NK-92 (cell line): ENCODE data around the gene TMEM43.
"Not testable (repeated sequence)": the region's sequence is repeated elsewhere in the genome, so short reads cannot be mapped to it uniquely, and the experiment has no call there.

Source experiments
- DNase-seq: peaks from one replicate; lab custom pipeline; 2025; ENCODE audit not compliant: unreplicated experiment; lab: John Stamatoyannopoulos, UW

TMEM43 gene

GRCh38 chr3:14124615-14125192 is at the start of gene TMEM43, which contains the start of gene CHCHD4:
TSS of gene TMEM43 (plus strand) at chr3:14125052. CDS start at chr3:14125194, 142 bp downstream.
TSS of gene CHCHD4 (minus strand) at chr3:14124870. CDS start at chr3:14124676, 194 bp downstream.
- peak; percentile 92 for DNase-seq

- not testable (repeated sequence) for DNase-seq
Observed at GRCh38 chr3:14075233-14075632, 49.6 kb upstream of the TMEM43 start.

- no peak for DNase-seq
Observed at GRCh38 chr3:14077310-14077709, 47.5 kb upstream of the TMEM43 start.

- DNase-seq: no peak
Observed at GRCh38 chr3:14082108-14082657, 42.7 kb upstream of the TMEM43 start.

- DNase-seq: not testable (repeated sequence)
Observed at GRCh38 chr3:14087461-14087860, 37.4 kb upstream of the TMEM43 start.

- DNase-seq: not testable (repeated sequence)
Observed at GRCh38 chr3:14091959-14092358, 32.9 kb upstream of the TMEM43 start.

DNA sequence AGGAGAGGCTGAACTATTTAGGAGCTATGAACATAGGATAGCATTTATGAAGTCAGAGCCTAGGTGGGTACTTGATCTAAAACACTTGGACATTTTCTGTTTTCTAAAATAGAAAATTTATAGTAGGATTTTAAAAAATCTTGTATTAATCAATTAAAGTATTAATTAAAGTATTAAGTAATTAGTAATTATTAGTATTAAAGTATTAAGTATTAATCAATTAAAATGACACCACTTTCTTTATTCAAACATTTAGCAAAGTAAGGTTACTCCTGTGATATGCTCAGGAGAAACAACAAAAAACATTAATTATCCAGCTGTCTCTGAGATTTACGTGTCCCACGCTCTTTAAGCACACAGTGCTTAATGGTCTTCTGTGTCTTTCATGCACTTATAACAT is 32.4 kb upstream of the TMEM43 start:
- no peak for DNase-seq

- no peak for DNase-seq
Observed at GRCh38 chr3:14093831-14094230, 31.0 kb upstream of the TMEM43 start.

DNA sequence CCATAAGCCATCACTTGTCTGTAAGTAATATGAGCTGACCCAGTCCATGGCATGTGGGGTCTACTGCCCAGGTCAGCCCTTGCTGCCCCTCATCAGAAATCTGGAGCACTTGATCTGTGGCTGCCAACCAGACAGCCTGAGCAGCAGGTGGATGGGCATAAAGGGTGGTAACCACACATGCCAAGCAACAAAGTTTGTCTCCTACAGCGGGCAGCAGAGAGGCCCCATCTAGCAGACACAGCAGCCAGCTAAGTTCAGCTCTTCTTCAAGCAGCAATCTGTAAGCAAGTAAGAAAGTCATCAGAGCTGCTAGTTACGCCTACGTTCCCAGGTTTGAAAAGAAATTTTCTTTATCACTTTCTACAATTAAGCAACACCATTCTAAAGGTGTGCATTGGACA is 28.1 kb upstream of the TMEM43 start:
- no peak for DNase-seq

GRCh38 chr3:14097616-14098391 is 27.0 kb upstream of the TMEM43 start:
- no peak for DNase-seq

- DNase-seq: not testable (repeated sequence)
Observed at GRCh38 chr3:14109821-14110220, 15.0 kb upstream of the TMEM43 start.

DNA sequence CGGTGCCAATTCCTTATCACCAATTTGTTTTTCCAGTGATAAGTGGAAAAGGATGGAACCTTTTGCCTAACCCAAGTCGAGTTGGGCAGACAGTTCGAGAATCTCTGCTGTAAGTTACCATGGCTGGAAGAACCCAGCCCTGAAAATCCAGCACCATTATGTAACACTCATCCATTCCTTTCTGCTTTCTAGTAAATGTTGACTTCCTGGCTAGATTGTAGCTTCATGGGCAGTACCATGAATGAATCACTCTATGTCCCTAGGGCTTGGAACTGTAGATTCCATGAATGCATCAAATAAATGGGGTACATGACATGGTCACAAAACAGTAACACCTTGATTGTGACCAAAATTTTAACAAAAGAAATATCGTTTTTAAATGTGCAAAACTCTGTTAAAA is 14.2 kb upstream of the TMEM43 start:
- no peak for DNase-seq

DNA sequence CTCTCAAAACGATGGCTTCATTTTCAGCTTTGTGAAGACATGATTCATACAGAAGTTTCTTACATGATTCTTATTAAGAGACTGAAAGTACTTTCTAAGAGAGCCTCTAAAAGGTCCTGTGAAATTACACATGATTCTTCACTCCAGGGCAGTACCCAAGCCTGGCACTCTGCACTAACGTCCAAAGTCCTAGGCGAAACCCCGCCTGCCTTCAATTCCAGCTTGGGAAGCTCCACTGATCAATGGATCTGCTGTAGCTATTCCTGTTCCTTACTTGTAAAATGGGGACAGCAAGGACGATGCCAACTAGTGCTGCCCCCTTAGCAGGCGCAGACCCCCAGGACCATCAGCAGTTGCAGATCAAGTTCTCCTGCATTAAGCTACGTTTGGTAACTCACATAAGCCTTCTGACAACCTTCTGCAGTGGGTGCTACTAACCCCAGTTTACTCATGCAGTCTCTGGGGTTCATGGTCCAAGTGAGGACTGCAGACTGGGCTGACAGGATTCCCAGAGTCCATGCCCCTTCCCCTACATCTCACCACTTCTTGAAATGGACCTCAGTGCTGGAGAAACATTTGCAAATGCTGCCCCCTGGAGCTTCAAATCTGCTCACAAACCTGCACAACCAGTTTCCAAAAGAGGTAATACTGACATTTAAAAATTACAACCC is 10.8 kb upstream of the TMEM43 start:
- no peak for DNase-seq

GRCh38 chr3:14117468-14118399 is 7.1 kb upstream of the TMEM43 start:
- DNase-seq: no peak

DNA sequence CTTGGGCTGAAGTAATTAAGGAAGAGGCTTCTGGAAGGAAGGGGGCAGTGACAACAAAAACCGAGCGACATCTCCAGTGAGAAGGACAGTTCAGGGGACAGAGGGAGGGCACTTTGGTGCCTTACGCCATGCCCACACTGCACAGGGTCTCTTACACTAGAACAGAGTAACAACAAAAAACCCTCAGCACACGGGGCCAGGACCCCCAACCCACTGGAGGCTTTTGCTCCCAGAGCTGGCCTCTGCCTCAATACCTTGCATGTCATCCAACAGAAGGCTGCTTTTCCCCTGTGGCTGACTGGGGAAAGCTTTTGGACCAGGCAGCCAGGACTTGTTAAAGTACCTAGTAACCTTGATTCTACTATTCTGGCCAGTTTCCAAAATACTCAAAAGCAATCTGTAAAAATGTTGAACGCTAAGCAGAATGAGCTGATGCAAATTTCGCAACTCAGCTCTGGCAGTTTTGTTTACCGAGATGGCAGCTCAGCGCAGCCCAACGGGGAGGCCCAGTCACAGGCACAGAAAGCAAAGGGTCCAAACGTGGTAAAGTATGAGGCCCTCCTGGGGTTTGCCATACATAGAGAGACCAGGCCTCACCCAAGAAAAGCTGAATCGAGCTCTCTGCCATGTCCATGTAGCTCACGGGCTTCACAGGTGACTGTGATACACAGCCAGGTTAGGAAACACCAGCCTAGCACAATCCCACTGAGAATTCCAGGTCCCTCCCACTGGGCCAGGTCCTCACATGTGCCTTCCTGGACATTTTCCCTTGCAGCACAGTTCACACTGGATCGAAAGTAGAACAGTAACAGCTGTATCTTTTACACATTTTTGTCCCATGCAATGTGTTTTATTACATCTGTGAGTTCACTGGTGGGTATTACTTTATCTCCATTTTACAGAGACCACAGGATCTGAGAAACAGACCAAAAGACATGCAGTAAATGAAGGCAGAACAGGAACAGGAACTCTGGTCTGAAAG is 6.2 kb upstream of the TMEM43 start:
- no peak for DNase-seq

DNA sequence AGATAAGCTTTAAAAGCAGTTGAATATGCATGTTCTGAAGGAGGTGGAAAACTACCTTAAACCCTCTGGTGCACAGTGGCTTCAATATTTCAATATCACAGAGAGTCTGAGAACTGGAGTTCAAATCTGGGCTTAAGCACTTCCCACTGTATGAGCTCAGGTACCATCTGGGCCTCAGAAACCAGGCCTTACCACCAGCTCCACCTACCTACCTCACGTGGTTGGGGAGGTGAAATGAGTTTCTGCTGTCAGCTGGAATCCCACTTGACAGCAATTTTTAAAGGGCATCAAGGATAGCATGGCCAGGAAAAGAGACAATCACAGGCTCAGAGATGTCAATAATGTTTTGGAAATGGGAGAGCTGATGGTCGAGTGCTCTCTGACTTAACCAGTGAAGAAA is 5.2 kb upstream of the TMEM43 start:
- DNase-seq: no peak

- DNase-seq: no peak
Observed at GRCh38 chr3:14120111-14120920, 4.5 kb upstream of the TMEM43 start.

DNA sequence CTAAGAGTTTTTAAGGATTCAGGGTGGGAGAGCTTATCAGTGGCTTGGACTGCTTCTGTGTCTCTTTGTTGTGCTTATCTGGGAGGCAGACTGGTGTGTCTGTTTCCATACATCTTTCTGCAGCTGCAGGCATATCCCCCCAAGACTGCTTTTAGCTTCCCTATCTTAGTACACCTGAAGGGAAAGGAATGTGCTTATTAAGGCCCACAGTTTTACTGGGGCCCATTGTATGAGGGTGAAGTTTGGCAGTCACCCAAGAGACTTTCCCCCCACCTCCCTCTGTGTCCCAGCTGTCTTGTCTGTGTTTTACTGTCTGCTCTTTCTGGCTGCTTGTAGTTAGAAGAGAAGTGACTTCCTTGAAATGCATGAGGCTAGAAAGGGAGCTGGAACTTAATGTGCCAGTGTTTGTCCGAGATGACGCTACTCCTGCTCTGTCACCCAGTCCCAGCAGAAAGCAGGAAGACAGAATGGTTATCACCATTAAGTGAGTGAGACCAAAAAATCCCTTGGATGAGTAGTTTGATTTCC is 3.9 kb upstream of the TMEM43 start:
- not testable (repeated sequence) for DNase-seq
